SW 1271 (cell line): ENCODE measurements around the gene EIPR1.

ENCODE experiments used
- DNase-seq, 2 experiments: peaks; one replicate each; lab custom pipeline; 2025; lab: John Stamatoyannopoulos, UW

EIPR1 gene

GRCh38 chr2:3324036-3324386 lies 53.6 kb downstream of the EIPR1 start:
- no peak for DNase-seq

- no peak for DNase-seq
Observed at GRCh38 chr2:3323360-3324035, 54.1 kb downstream of the EIPR1 start.

GRCh38 chr2:3322311-3322970 lies 55.2 kb downstream of the EIPR1 start:
- no peak for DNase-seq

- no peak for DNase-seq
Observed at GRCh38 chr2:3321825-3322224, 55.8 kb downstream of the EIPR1 start.

GRCh38 chr2:3320910-3321605 lies 56.6 kb downstream of the EIPR1 start:
- no peak for DNase-seq

DNA sequence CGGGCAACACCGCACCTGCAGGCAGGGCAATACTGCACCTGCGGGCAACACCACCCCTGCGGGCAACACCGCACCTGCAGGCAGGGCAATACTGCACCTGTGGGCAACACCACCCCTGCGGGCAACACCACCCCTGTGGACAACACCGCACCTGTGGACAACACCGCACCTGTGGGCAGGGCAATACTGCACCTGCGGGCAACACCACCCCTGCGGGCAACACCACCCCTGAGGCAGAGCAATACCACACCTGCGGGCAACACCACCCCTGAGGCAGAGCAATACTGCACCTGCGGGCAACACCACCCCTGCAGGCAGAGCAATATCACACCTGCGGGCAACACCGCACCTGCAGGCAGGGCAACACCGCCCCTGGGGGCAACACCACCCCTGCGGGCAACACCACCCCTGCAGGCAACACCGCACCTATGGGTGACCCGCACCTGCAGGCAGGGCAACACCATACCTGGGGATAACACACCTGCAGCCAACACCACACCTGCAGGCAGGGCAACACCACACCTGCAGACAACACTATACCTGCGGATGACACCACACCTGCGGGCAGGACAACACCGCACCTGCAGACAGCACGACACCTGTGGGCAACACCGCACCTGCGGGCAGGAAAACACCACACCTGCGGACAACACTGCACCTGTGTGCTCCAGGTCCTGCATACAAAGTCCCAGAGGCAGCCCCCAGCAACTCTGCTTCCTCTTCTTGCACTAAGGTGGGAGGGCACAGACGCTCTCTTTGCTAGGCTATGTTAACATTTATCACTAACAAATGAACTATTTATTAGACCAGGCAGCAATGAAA lies 57.7 kb downstream of the EIPR1 start:
- DNase-seq, result no peak

GRCh38 chr2:3319134-3319533 lies 58.5 kb downstream of the EIPR1 start:
- DNase-seq, result no peak

DNA sequence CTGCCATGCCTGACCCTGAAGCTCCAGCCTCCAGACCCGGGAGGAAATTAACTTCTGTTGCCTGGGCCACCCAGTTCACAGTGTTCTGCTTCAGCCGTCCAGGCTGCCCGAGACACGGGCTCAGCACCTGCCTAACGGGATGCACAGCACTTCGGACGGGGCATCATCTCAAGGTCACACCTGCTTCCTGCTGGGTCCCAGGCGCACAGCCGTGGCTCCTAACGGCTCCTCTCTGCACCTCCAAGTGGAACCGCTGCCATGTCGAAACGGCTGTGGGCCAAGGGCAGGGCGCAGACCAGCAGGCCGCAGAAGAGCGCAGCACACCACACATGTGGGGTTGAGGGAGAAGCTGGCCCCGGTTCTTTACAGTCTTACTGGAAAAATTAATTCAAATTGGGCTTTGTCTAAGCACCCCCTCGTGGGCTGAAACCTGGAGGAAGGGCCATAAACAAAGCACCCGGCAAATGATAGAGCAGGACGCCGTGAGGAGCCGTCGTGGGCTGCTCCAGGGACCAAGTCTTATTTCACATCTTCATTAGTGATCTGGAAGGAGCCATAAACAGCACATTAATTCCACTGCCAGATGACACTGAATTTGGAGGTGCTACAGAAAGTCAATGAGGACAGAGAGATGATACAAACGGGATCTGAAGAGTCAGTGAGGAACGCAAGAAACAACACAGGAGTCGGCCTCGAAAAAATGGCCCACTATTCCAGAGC lies 59.6 kb downstream of the EIPR1 start:
- DNase-seq, result no peak

- no peak for DNase-seq
Observed at GRCh38 chr2:3317277-3317685, 60.3 kb downstream of the EIPR1 start.

DNA sequence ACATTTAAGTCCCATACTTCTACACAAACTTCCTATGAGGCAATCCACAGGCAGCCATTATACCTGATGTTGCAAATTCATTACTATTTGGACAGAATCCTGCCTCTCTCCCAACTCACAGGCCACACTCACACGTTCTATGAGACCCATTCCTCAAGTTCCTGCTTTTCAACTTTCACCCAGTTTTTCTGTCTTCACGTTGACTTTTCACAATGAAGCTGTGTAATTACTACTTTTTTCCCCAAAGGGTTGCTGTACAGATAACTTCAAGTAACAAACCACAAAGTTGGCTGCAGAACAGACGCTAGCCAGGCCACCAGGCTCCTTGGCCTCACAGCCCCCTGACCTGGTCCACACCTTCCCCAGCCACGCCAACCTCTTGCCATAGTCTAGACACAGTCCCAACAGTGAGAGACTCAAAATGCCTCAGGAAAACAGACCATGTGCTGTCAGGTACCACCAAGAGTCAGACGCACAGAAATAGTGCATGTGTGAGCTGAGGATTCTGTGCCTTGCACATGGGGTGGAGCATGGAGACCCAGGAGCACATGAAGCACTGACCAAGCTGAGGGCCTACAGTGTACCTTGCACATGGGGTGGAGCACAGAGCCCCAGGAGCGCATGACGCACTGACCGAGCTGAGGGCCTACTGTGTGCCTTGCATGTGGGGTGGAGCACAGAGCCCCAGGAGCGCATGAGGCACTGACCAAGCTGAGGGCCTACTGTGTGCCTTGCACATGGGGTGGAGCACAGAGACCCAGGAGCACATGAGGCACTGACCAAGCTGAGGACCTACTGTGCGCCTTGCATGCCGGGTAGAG lies 61.0 kb downstream of the EIPR1 start:
- DNase-seq, result no peak

- DNase-seq, result no peak
Observed at GRCh38 chr2:3314626-3315025, 63.0 kb downstream of the EIPR1 start.

DNA sequence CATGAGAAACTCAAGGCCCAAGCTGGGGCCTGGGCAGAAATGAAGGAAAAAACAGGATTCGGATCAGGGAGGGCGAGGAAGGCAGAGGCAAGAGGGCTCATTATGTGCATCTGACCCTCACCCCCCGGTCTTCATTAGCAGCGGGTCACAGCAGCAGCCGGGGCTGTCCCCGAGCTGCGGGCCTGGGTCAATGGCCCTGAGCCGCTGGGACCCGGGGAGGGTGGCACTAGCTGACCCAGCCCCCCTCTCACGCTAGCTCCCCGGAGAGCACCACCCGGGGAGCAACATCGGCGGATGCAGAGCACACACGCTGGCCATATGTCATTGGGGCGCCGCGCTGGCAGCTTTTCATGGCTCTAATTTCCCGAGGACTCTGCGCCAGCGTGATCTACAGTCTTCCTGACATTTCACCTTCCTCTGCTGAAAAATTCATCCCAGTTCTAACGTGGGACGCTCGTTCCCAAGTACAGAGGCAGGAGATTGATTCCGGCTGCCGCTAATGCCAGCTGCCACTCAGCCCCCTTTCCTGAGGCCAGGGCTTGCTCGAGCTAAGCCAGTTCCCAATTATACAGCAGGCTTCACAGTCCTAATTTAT lies 63.7 kb downstream of the EIPR1 start:
- no peak for DNase-seq

GRCh38 chr2:3312576-3313345 lies 64.9 kb downstream of the EIPR1 start:
- no peak for DNase-seq

GRCh38 chr2:3311601-3312000 lies 66.0 kb downstream of the EIPR1 start:
- no peak for DNase-seq

DNA sequence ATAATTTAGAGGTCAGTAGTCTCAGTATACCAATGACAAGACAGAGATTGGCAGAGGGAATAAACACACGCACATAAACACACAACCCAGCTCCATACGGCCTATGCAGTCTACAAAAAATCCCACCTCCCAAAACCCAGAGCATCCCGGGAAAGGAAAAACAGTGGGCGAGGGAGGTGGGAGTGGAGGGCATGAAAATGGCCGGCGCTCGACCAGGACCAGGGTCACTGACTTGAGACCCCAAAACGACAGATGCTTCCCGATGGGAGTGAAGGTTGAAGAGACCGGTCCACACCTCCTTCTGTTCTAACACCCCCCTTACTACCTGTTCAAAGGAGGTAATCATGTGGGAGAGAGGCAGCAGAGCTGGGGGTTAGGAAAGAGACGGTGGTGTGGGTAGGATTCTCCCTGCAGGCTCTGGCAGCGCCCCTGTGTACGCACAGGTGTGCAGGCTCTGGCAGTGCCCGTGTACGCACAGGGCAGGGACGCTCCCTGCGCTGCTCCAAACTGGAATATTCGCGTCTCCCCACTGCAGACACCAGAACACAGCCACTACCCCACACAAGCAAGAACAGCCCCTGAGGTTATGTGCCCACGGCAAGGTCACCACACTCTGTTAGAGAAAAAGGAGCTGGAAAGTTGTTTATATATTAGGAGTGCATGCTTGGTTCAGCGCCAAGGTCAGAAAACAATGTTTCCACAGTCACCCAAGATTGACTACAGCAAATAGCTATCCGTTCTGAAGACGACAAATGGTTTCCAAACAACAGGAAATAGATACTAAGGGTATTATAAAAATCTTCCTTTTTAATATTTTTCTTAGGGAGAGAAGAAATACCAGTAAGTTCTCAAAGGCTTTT lies 67.9 kb downstream of the EIPR1 start:
- no peak for DNase-seq

DNA sequence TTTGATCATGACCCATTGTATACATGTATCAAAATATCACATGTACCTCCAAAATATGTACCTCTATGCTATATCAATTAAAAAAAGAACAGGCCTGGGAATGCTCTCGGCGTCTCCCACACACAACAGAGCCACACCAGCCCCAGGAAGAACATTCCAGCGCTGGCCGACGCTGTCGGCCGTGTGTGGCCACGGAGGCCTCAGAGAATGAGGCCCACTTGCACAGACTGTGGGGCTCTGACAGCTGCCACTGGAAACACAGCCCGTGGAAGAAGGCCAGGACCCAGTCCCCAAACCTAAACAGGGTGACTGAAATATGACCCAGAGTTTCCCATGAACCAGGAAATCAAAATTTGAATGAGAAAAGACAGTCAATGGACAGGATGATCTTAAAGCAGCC lies 69.7 kb downstream of the EIPR1 start:
- DNase-seq, result no peak

GRCh38 chr2:3307236-3307635 lies 70.4 kb downstream of the EIPR1 start:
- DNase-seq, result no peak

GRCh38 chr2:3305952-3306351 lies 71.7 kb downstream of the EIPR1 start:
- DNase-seq, result no peak

DNA sequence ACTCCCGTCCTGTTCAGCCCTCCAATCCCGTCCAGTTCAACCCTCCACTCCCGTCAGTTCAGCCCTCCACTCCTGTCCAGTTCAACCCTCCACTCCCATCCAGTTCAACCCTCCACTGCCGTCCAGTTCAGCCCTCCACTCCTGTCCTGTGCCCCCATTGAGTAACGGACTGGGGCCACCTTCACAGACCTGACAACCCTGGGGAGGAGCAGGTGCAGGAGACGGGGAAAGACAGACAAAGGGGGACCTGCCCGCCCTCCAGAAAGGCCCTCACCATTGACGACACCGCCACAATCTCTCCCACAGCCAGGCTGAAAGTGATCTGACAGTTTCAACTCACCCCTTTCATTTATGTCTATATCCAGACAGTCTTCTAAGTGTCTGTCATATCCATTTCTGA lies 72.2 kb downstream of the EIPR1 start:
- no peak for DNase-seq
